Liver (tissue), 9 donors: Measurements from ENCODE around the gene EIF4ENIF1. TPM values are rescaled to one million over a fixed set of nuclear protein-coding genes. Genes with fewer than 3 reads are reported as not detected.

Source experiments
- DNase-seq: peaks from one replicate; pipeline ENCODE4 v3.0.0-alpha.2; 2017; ENCODE audit warnings: low spot score
- H3K27ac ChIP-seq, 2 donors: one replicate each; pipeline ENCODE4 v1.7.0; 2013; ENCODE audit warnings: inconsistent platforms in 2 of 2, low read length in 2 of 2, control low read depth in 1 of 2, low read depth in 1 of 2, mild to moderate bottlenecking in 1 of 2
- H3K27me3 ChIP-seq, 4 donors: one replicate each; pipeline versions ENCODE4 v1.6.1 to v1.7.0; 2013; ENCODE audit warnings: low read length in 3 of 4, inconsistent platforms in 1 of 4, mild to moderate bottlenecking in 1 of 4, moderate library complexity in 1 of 4; ENCODE audit not compliant: control insufficient read depth in 4 of 4, insufficient read depth in 4 of 4
- H3K36me3 ChIP-seq, 4 donors: one replicate each; pipeline versions ENCODE4 v1.6.1 to v1.7.0; 2013; ENCODE audit warnings: low read length in 3 of 4, mild to moderate bottlenecking in 3 of 4, low read depth in 1 of 4, moderate library complexity in 1 of 4; ENCODE audit not compliant: control insufficient read depth in 4 of 4, insufficient read depth in 3 of 4
- H3K4me1 ChIP-seq, 4 donors: one replicate each; pipeline versions ENCODE4 v1.6.1 to v1.7.0; 2013; ENCODE audit warnings: low read length in 3 of 4, mild to moderate bottlenecking in 3 of 4, moderate library complexity in 1 of 4; ENCODE audit not compliant: control insufficient read depth in 4 of 4, insufficient read depth in 4 of 4
- H3K4me3 ChIP-seq, 3 donors: one replicate each; pipeline versions ENCODE4 v1.6.1 to v1.7.0; 2013; ENCODE audit warnings: low read length in 3 of 3, control low read depth in 1 of 3, low read depth in 1 of 3, mild to moderate bottlenecking in 1 of 3
- H3K9ac ChIP-seq, 2 donors: one replicate each; pipeline ENCODE4 v1.7.0; 2013; ENCODE audit warnings: low read length in 2 of 2, mild to moderate bottlenecking in 2 of 2, moderate library complexity in 2 of 2, control low read depth in 1 of 2, low read depth in 1 of 2
- H3K9me3 ChIP-seq, 4 donors: one replicate each; pipeline versions ENCODE4 v1.6.1 to v1.7.0; 2013; ENCODE audit warnings: low read length in 3 of 4; ENCODE audit not compliant: control insufficient read depth in 4 of 4
- CTCF ChIP-seq: fragments of 150-350 bp; IDR thresholded peaks from 2 replicates; pipeline ENCODE4 v1.5.1; 2017; ENCODE audit warnings: improper control_type of control experiment, low read depth, low read length; ENCODE audit not compliant: missing input control
- EGR1 ChIP-seq, 2 donors: IDR thresholded peaks; 2 replicates each; pipeline ENCODE4 v1.6.1; 2016 to 2018; ENCODE audit warnings: antibody characterized with exemption in 2 of 2, low read depth in 2 of 2
- FOXA1 ChIP-seq: IDR thresholded peaks from 2 replicates; pipeline ENCODE4 v1.6.1; 2016; ENCODE audit warnings: antibody characterized with exemption
- FOXA2 ChIP-seq: IDR thresholded peaks from 2 replicates; pipeline ENCODE4 v1.6.1; 2016; ENCODE audit warnings: antibody characterized with exemption
- GABPA ChIP-seq, 2 donors: IDR thresholded peaks in 1 of 2; conservative IDR thresholded peaks in 1 of 2; 2 replicates each; pipeline ENCODE4 v1.6.1; 2016; ENCODE audit warnings: antibody characterized with exemption in 2 of 2, mild to moderate bottlenecking in 1 of 2, moderate library complexity in 1 of 2
- HNF4A ChIP-seq, 2 donors: conservative IDR thresholded peaks; 2 replicates each; pipeline ENCODE4 v1.6.1; 2016; ENCODE audit warnings: antibody characterized with exemption in 2 of 2, mild to moderate bottlenecking in 2 of 2
- HNF4G ChIP-seq: IDR thresholded peaks from 2 replicates; pipeline ENCODE4 v1.6.1; 2016; ENCODE audit warnings: antibody characterized with exemption
- JUND ChIP-seq, 2 donors: IDR thresholded peaks; 2 replicates each; pipeline ENCODE4 v1.6.1; 2016; ENCODE audit warnings: antibody characterized with exemption in 2 of 2
- MAX ChIP-seq: IDR thresholded peaks from 2 replicates; pipeline ENCODE4 v1.6.1; 2016; ENCODE audit warnings: antibody characterized with exemption
- NR2F2 ChIP-seq: IDR thresholded peaks from 2 replicates; pipeline ENCODE4 v1.6.1; 2016; ENCODE audit warnings: antibody characterized with exemption
- RAD21 ChIP-seq, 2 donors: IDR thresholded peaks; 2 replicates each; pipeline ENCODE4 v1.6.1; 2016; ENCODE audit warnings: antibody characterized with exemption in 2 of 2, mild to moderate bottlenecking in 2 of 2
- REST ChIP-seq: IDR thresholded peaks from 2 replicates; pipeline ENCODE4 v1.6.1; 2016; ENCODE audit warnings: antibody characterized with exemption, mild to moderate bottlenecking
- RXRA ChIP-seq, 2 donors: IDR thresholded peaks; 2 replicates each; pipeline ENCODE4 v1.6.1; 2017 to 2018; ENCODE audit warnings: antibody characterized with exemption in 2 of 2, mild to moderate bottlenecking in 1 of 2
- SP1 ChIP-seq: IDR thresholded peaks from 2 replicates; pipeline ENCODE4 v1.6.1; 2018; ENCODE audit warnings: antibody characterized with exemption, mild to moderate bottlenecking
- TAF1 ChIP-seq: conservative IDR thresholded peaks from 2 replicates; pipeline ENCODE4 v1.6.1; 2016; ENCODE audit warnings: antibody characterized with exemption, mild to moderate bottlenecking
- YY1 ChIP-seq: IDR thresholded peaks from 2 replicates; pipeline ENCODE4 v1.6.1; 2016; ENCODE audit warnings: antibody characterized with exemption, mild to moderate bottlenecking
- ZBTB33 ChIP-seq: IDR thresholded peaks from 2 replicates; pipeline ENCODE4 v1.6.1; 2016; ENCODE audit warnings: antibody characterized with exemption
- WGBS: extraction: QIAGEN DNeasy Blood & Tissue Kit; methylation state at CpG from one replicate; pipeline ENCODE4 v1.1.7; 2013; 5-methylcytosine and 5-hydroxymethylcytosine counted together
- polyA plus RNA-seq, 2 donors: library from polyadenylated mRNA; stranded (reverse) in 1 of 2; unstranded in 1 of 2; fragments of 200-250 nt in 1 of 2; fragments of >200 nt in 1 of 2; fragmentation: Nextera tagmentation in 1 of 2; extraction: Ambion mirVana in 1 of 2; gene quantifications; one replicate each; pipeline versions ENCODE4 v1.2.1 to v1.2.3, GENCODE V29; 2013 to 2015
- total RNA-seq, 2 donors: library from RNA; depleted of rRNA; stranded (reverse); fragments of >200 nt; gene quantifications; one replicate each; pipeline ENCODE4 v1.2.3, GENCODE V29; 2014
- TF ChIP-seq, protein P1 (sequence below): IDR thresholded peaks from 2 replicates; pipeline ENCODE4 v1.6.1; 2016; ENCODE audit warnings: antibody characterized with exemption
- donor health status: healthy.
- donor health status: healthy.
- donor health status: healthy.
- donor health status: healthy.
- donor health status: healthy.

EIF4ENIF1 gene
- total and polyA plus RNA-seq, 4 donors = 4.6 to 7.1 (median 6.0) TPM

GRCh38 chr22:31481129-31481528 is 8.5 kb downstream of the EIF4ENIF1 start:
- H3K4me3 ChIP-seq = no peak overlapping the region
- H3K9ac ChIP-seq = no peak overlapping the region
- no peak overlapping the region for H3K27ac ChIP-seq
- TF ChIP-seq, protein P1, sequence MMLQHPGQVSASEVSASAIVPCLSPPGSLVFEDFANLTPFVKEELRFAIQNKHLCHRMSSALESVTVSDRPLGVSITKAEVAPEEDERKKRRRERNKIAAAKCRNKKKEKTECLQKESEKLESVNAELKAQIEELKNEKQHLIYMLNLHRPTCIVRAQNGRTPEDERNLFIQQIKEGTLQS = no peak
- no peak for TF ChIP-seq EGR1 (IDR thresholded peaks at IDR 0.05; ENCODE audit: low read depth in 2 of 2)
- no peak for TF ChIP-seq YY1
- no peak for TF ChIP-seq FOXA1
- no peak for TF ChIP-seq ZBTB33
- TF ChIP-seq CTCF = no peak
- no peak for TF ChIP-seq SP1
- TF ChIP-seq REST = no peak
- no peak for TF ChIP-seq RXRA (IDR thresholded peaks at IDR 0.05)
- no peak for TF ChIP-seq HNF4G
- no peak for TF ChIP-seq HNF4A (conservative IDR thresholded peaks at IDR 0.05)
- TF ChIP-seq FOXA2 = no peak
- TF ChIP-seq JUND (IDR thresholded peaks at IDR 0.05) = no peak
- no peak for TF ChIP-seq TAF1
- no peak for TF ChIP-seq GABPA (IDR thresholded peaks at IDR 0.05 in 1 of 2, conservative IDR thresholded peaks at IDR 0.05 in 1 of 2)
- no peak for TF ChIP-seq RAD21 (IDR thresholded peaks at IDR 0.05)
- TF ChIP-seq NR2F2 = no peak
- DNase-seq = no peak
- WGBS = 95% methylated on average over 3 of the region's 3 CpGs
- H3K9me3 ChIP-seq = no peaks in the 10 kb centered on the region
- peaks cover 10 to 28% (median 14%) of the 10 kb centered on the region in 4 donors for H3K36me3 ChIP-seq
- H3K27me3 ChIP-seq = no peaks in the 10 kb centered on the region
- no peaks in the 10 kb centered on the region for H3K4me1 ChIP-seq

DNA sequence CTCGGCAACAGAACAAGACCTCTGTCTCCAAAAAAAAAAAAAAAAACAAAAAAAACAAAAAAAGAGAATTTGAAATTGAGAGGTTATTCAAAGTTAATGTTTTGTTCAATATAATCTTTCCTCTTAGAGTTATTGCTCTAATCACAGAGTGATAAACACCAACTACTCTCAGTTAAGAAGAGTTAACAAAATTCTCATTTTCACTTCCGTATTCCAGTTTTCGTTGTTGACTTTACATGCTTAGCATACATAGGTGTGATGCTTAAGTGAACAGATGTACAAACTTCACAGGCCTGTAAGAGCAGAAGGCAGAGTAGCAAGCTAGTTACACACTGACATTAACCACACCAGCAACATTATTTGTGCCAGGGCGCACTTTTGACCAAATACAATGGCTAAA is 12.3 kb downstream of the EIF4ENIF1 start:
- H3K27me3 ChIP-seq = no peaks in the 10 kb centered on the region
- DNase-seq = no peak
- H3K4me3 ChIP-seq = no peak overlapping the region
- H3K9ac ChIP-seq = no peak overlapping the region
- WGBS = 89% methylated on average over 4 of the region's 4 CpGs
- peaks cover 6 to 16% (median 14%) of the 10 kb centered on the region in 4 donors for H3K36me3 ChIP-seq
- TF ChIP-seq EGR1 (IDR thresholded peaks at IDR 0.05; ENCODE audit: low read depth in 2 of 2) = no peak
- no peak for TF ChIP-seq JUND (IDR thresholded peaks at IDR 0.05)
- TF ChIP-seq REST = no peak
- TF ChIP-seq MAX = no peak
- TF ChIP-seq YY1 = no peak
- no peaks in the 10 kb centered on the region for H3K9me3 ChIP-seq
- peaks cover 0 to 1% (median 0%) of the 10 kb centered on the region in 4 donors for H3K4me1 ChIP-seq
- H3K27ac ChIP-seq = no peak overlapping the region
